Measurements from ENCODE around the gene HSF2BP. TPM values are rescaled to one million over a fixed set of nuclear protein-coding genes. Genes with fewer than 3 reads are reported as not detected.

The HSF2BP gene
- total and polyA plus RNA-seq, 2 of the 8 experiments (the other 6 are each of a cell fraction or from before 2014, with no cell fraction given) = 0.51 to 0.93 TPM

DNA sequence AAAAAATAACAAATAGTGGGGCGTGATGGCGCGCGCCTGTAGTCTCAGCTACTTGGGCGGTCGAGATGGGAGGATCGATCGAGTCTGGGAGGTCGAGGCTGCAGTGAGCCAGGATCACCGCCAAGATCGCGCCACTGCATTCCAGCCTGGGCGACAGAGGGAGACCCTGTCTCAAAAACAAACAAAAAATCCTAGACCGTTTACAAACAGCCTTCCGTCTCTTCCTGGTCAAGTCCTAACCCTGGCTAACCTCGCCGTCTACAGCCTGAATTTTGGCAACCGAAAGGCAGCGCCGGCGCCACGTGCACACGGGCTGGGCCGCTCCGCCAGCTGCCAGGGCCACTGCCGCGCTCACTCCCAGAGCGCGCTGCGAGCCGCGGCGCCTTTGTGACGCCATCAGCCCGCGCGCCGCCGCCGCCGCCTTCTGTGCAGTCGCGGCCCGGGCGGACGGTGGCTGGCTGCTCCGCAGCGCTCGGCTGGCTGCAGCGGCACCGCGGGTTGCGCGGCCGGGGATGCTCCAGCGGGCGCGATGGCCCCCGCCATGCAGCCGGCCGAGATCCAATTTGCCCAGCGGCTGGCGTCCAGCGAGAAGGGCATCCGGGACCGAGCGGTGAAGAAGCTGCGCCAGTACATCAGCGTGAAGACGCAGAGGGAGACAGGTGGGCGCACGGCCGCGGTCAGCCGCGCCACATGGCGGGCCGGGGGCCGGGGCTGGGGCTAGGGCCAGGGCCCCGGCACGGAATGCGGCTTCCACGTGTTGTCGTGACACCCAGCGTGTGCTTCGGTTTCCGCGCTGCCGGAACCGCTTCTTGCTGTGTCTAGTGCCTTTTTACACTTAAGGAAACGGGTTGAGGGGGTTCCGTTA, at the start of gene HSF2BP, which contains the start of gene RRP1B (continued):
- TF ChIP-seq SP1 (IDR thresholded peaks at IDR 0.05; ENCODE audit: low read depth, low read length) = 0 out of 2 replicates have a peak, but pooled peaks have one; percentile 11
- TF ChIP-seq GTF2F1 (IDR thresholded peaks at IDR 0.05; ENCODE audit: borderline replicate concordance, low read depth, low read length) = peak; percentile 92
- TF ChIP-seq EZH2 (IDR thresholded peaks at IDR 0.05; ENCODE audit: low read depth, low read length, severe bottlenecking) = no peak
- no peak for TF ChIP-seq CTBP2 (IDR thresholded peaks at IDR 0.05; ENCODE audit: borderline replicate concordance, insufficient read depth, insufficient read length, low read length)
